GM12873 (cell line): ENCODE data around the gene TMEM214.
A peak's percentile ranks its signal among the peaks of the same experiment; 100 is the strongest.

ENCODE experiments used
- TF ChIP-seq, protein P1 (sequence below): IDR thresholded peaks from 2 replicates; pipeline ENCODE4 v1.5.1; 2012; ENCODE audit warnings: low read depth, mild to moderate bottlenecking, moderate library complexity, low read length, control low read depth; ENCODE audit not compliant: insufficient read depth; ENCODE audit errors: missing control alignments

Gene TMEM214

DNA sequence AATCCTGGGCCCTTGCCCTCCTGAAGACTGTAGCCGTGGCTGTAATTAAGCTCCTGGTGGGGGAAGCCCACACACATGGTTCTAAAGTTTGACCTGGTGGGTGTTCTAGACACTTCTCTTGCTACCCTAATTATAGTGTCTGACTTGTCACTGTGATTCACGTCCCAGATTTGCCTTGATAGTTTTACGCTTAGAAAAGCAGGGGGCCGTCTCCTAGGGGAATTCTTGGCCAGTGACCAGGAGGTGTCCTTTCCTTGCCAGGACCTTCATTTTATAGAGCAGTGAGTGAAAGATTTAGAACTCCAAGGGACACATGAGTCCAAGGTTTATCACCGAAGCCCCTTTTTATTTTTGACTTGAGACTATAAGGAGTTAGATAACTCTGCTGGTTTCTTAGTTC lies 9.0 kb downstream of the TMEM214 start:
- TF ChIP-seq, protein P1, sequence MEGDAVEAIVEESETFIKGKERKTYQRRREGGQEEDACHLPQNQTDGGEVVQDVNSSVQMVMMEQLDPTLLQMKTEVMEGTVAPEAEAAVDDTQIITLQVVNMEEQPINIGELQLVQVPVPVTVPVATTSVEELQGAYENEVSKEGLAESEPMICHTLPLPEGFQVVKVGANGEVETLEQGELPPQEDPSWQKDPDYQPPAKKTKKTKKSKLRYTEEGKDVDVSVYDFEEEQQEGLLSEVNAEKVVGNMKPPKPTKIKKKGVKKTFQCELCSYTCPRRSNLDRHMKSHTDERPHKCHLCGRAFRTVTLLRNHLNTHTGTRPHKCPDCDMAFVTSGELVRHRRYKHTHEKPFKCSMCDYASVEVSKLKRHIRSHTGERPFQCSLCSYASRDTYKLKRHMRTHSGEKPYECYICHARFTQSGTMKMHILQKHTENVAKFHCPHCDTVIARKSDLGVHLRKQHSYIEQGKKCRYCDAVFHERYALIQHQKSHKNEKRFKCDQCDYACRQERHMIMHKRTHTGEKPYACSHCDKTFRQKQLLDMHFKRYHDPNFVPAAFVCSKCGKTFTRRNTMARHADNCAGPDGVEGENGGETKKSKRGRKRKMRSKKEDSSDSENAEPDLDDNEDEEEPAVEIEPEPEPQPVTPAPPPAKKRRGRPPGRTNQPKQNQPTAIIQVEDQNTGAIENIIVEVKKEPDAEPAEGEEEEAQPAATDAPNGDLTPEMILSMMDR, result no peak

DNA sequence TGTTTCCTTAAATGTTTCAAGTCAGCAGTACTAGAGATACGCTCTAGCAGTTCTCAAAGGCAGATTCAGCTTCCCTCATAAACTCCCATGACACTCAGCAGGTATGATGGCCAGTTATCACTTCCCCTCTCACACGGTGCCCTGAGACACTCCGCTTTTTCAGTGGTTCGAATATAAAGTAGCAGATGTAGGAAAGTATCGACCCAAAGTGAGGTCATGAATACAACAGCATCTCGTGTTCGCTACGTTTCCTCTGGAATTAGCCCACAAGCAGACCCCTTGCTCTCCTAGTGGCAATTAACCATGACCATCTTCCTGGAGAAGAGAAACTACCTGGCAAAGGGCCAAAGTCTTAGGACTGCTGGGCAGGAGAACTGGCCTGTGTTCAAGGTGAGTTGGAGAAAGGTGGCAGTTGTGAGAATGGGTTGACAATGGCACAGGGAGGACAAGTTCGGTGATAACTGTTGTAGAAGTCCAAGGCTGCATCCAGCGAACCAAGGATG lies 9.4 kb downstream of the TMEM214 start:
- TF ChIP-seq, protein P1, result no peak

DNA sequence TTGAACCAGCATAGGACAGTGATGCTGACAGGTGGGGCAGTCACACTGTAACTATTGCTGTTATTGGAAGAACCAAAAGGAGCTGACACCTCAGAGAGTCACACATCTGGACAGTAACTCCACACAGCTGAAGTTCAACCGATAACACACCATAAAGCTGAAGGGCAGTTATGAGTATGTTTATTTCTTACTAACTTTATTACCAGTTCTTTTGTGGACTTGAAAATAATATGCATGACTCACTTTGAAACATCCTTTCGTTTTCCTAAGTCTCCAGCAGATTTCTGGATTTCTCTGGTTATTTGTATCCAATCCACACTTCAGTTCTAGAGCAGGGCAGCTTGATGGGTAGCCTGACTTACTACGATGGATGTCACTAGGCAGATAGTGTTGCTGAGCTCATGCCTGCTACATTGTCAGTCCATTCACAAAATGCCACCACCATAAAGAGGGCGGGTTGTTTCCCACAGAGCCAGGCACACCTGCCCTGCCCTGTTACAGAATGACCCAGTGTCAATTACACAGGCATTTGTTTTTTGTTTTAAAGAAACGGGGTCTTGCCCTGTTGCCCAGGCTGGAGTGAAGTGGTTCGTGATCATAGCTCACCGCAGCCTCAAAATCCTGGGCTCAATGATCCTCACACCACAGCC lies 10.3 kb downstream of the TMEM214 start:
- TF ChIP-seq, protein P1, result no peak

DNA sequence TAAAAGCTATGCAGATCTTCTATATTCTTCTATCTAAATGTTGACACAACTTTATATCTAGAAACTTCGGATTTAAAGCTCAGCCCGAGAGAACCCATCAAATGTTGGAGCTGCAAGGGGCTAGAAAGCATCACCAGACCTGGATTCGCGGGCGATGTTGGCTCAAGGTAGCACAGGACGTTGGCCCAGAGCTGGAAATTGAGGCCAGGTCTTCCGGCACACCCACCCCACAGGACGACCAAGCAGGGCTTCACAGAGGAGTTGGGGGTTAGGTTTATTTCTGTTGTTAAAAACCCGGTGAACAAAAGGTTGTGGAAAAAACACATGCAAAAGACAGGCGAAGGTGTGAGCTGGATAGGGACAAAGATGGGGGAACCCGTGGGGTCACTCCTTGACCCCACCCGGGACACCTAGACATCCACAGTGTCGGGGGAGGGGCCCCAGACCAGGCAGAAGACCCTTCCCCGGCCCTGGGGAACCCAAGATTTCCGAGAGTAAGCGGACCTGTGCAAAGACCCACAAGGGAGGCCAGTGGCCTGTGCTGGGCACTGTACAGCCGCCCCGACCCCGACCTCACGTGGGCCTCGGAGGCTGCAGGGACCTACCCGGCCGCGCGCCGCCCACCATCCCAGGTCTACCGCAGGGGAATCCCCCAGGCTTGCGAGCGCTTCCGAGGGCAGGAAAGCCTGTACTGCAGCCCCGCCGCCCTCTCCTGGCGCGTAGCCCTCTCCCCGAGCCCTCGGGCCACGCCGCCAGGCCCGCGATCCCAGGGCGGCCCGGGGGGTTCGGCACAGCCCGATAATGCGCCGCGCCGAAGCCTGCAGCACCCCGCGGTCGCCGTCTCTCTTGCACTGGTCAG lies 16.9 kb downstream of the TMEM214 start:
- TF ChIP-seq, protein P1, result no peak

DNA sequence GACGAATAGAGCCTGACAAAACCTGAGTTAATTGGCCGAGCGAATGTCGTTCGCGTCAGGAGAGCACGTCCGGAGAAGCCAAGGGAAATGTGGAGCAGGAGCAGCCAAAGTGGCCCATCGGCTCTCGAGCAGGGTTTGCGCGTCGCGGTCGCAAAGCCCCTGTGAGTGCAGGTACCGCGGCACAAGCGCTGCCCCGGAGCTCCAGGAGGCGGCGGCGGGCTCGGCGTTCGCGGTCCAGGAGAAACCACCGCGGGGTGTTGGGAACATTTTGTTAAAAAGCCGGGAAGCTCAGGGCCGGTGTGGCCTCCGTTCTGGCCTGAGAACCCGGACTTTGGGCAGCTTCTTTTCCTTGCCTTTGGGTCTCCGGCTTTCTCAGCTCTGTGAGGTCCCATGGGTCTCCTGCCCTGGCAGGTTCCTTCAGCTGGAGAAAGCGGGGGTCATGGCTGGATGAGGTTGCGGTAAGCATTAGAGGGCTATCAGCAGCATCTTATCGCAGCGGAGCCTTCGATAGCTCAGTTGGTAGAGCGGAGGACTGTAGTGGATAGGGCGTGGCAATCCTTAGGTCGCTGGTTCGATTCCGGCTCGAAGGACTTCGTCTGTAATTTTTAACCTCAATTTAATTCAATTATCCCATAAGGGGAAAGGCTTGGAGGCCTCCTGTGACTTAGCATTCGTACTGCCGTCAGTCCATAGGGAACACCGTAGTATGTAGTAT lies 17.7 kb downstream of the TMEM214 start:
- TF ChIP-seq, protein P1, result peak; percentile 23

DNA sequence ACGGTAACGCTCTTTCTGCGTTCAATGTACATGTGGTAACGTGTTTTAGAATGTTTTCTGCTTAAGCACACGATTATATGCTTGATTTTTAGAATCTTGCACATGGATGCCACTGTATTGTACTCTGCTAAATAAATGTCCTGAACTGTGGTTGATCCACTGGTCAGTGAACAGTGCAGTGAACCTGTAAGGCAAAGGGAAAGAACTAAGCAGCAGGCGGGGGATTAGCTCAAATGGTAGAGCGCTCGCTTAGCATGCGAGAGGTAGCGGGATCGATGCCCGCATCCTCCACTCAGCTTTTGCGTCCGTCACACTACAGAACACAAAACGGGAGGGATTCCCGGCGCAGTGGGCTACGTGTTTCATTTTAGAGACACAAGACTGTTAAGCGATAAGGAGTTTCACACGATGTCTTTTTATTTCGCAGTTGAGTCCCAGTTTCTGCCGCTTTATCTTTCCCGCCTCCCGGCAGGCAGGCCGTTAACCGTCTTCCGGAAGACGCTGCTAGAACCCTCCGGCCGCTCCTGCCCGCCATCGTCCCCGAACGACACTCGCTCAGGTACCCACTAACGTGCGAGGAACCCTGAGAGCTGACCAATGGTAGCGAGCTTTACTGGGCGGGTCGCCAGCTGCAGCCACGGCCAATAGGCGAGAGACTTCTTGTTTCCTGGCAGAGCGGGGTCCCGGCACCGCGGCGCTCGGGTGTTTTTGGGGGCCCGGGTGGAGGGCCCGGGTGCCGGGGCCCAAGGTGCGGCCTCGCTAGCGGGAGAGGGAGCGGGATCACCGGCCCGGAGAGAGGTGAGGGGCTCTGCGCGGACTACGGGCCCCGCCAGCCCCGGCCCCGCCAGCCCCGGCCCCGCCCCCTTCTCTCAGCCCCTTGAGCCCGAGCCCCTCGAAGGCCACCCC lies 18.5 kb downstream of the TMEM214 start, which contains the start of gene AGBL5:
Gene AGBL5, plus strand, starts transcription at position 673 of the 906 bp plus-strand sequence. CDS start 1,291 bp downstream, outside the sequence.
- TF ChIP-seq, protein P1, result no peak
